IMR-90 (cell line): ENCODE measurements around the gene BMP2K. TPM values are rescaled to one million over a fixed set of nuclear protein-coding genes. Genes with fewer than 3 reads are reported as not detected.

Experiments used
- ATAC-seq: fragments of 200-7000 bp; cut with Tn5 transposase; 2 replicates; pipeline ENCODE4 v1.9.1; 2020; ENCODE audit warnings: low read depth, mild to moderate bottlenecking, moderate library complexity
- BruUV-seq: library from RNA; stranded (reverse); fragments of 400-500 nt; replicated peaks from 2 replicates; lab custom pipeline; 2021; lab: Mats Ljungman, UMichigan
- CTCF ChIA-PET: fragments of 300-600 bp; formaldehyde crosslinking; extraction: SDS; loops from one replicate; lab custom pipeline; 2021; ENCODE audit warnings: antibody characterized with exemption; lab: Yijun Ruan, JAX
- POLR2A ChIA-PET: fragments of 300-600 bp; sonication (Branson Sonifier 250); formaldehyde crosslinking; loops from one replicate; lab custom pipeline; 2022; ENCODE audit warnings: antibody characterized with exemption; ENCODE audit not compliant: unreplicated experiment; lab: Charles Lee
- DNase-seq: peaks from one replicate; pipeline ENCODE4 v3.0.0; 2013
- H2AFZ ChIP-seq: replicated peaks from 2 replicates; pipeline ENCODE3; 2013; ENCODE audit warnings: low read length, mild to moderate bottlenecking; ENCODE audit not compliant: poor library complexity
- H2AK5ac ChIP-seq: 2 replicates; pipeline ENCODE4 v1.6.1; 2013; ENCODE audit warnings: low read depth, low read length, inconsistent platforms
- H2AK9ac ChIP-seq: replicated peaks from 2 replicates; pipeline ENCODE3; 2013; ENCODE audit warnings: mild to moderate bottlenecking, low read depth, low read length, moderate library complexity; ENCODE audit not compliant: poor library complexity
- H2BK120ac ChIP-seq: 2 replicates; pipeline ENCODE4 v1.6.1; 2013; ENCODE audit warnings: low read depth, low read length, inconsistent platforms
- H2BK15ac ChIP-seq: 3 replicates; pipeline ENCODE4 v1.6.1; 2013; ENCODE audit warnings: low read depth, low read length, inconsistent platforms
- H2BK20ac ChIP-seq: 2 replicates; pipeline ENCODE4 v1.6.1; 2013; ENCODE audit warnings: low read depth, mild to moderate bottlenecking, inconsistent platforms, low read length, moderate library complexity
- H2BK5ac ChIP-seq: 2 replicates; pipeline ENCODE4 v1.6.1; 2013; ENCODE audit warnings: mild to moderate bottlenecking, low read depth, low read length, inconsistent platforms; ENCODE audit not compliant: poor library complexity, severe bottlenecking
- H3K14ac ChIP-seq: replicated peaks from 2 replicates; pipeline ENCODE4 v1.6.1; 2013; ENCODE audit warnings: low read depth, low read length, inconsistent platforms
- H3K18ac ChIP-seq: 2 replicates; pipeline ENCODE4 v1.6.1; 2013; ENCODE audit warnings: low read depth, low read length, control low read depth
- H3K23ac ChIP-seq: 2 replicates; pipeline ENCODE4 v1.6.1; 2013; ENCODE audit warnings: low read depth, low read length, inconsistent platforms
- H3K27ac ChIP-seq: 2 replicates; pipeline ENCODE4 v1.5.1; 2013; ENCODE audit warnings: mild to moderate bottlenecking, control low read depth, low read length; ENCODE audit not compliant: insufficient read depth
- H3K27me3 ChIP-seq: 2 replicates; pipeline ENCODE4 v1.6.1; 2013; ENCODE audit warnings: low read length; ENCODE audit not compliant: control insufficient read depth, insufficient read depth
- H3K36me3 ChIP-seq: 2 replicates; pipeline ENCODE4 v1.6.1; 2013; ENCODE audit warnings: low read length, mixed read lengths; ENCODE audit not compliant: control insufficient read depth, insufficient read depth
- H3K4ac ChIP-seq: 2 replicates; pipeline ENCODE4 v1.6.1; 2013; ENCODE audit warnings: low read depth, low read length, inconsistent platforms
- H3K4me1 ChIP-seq: 2 replicates; pipeline ENCODE4 v1.6.1; 2013; ENCODE audit warnings: low read length, mixed read lengths; ENCODE audit not compliant: control insufficient read depth, insufficient read depth
- H3K4me2 ChIP-seq: 2 replicates; pipeline ENCODE4 v1.6.1; 2013; ENCODE audit warnings: low read depth, mild to moderate bottlenecking, control low read depth, low read length, moderate library complexity
- H3K4me3 ChIP-seq: 2 replicates; pipeline ENCODE4 v1.5.1; 2013; ENCODE audit warnings: low read depth, mild to moderate bottlenecking, control low read depth, low read length, moderate library complexity; ENCODE audit not compliant: insufficient read depth
- H3K56ac ChIP-seq: 2 replicates; pipeline ENCODE4 v1.6.1; 2013; ENCODE audit warnings: low read length, inconsistent platforms; ENCODE audit not compliant: insufficient read depth; ENCODE audit errors: extremely low read depth
- H3K79me1 ChIP-seq, 2 experiments: 2 replicates each; pipeline ENCODE4 v1.6.1; 2013; ENCODE audit warnings: low read length in 2 of 2, inconsistent platforms in 1 of 2, low read depth in 1 of 2
- H3K9ac ChIP-seq: 2 replicates; pipeline ENCODE4 v1.6.1; 2013; ENCODE audit warnings: low read depth, low read length, control low read depth
- H3K9me1 ChIP-seq: 2 replicates; pipeline ENCODE4 v1.6.1; 2013; ENCODE audit warnings: low read length, inconsistent platforms; ENCODE audit not compliant: insufficient read depth
- H3K9me3 ChIP-seq: 2 replicates; pipeline ENCODE4 v1.6.1; 2013; ENCODE audit warnings: low read length; ENCODE audit not compliant: control insufficient read depth, insufficient read depth
- H4K20me1 ChIP-seq: 2 replicates; pipeline ENCODE4 v1.6.1; 2013; ENCODE audit warnings: low read length, inconsistent platforms; ENCODE audit not compliant: insufficient read depth
- H4K5ac ChIP-seq: 2 replicates; pipeline ENCODE4 v1.6.1; 2013; ENCODE audit warnings: mild to moderate bottlenecking, low read depth, low read length, control low read depth
- H4K8ac ChIP-seq, 2 experiments: 2 replicates each; pipeline ENCODE4 v1.6.1; 2013; ENCODE audit warnings: low read depth in 2 of 2, low read length in 2 of 2, control low read depth in 1 of 2, inconsistent platforms in 1 of 2
- H4K91ac ChIP-seq: 2 replicates; pipeline ENCODE4 v1.6.1; 2013; ENCODE audit warnings: low read depth, low read length, inconsistent platforms; ENCODE audit not compliant: insufficient read depth
- BHLHE40 ChIP-seq: fragments of 150-350 bp; IDR thresholded peaks from 2 replicates; pipeline ENCODE4 v1.6.1; 2016; ENCODE audit warnings: mild to moderate bottlenecking, low read depth, low read length
- CTCF ChIP-seq: conservative IDR thresholded peaks from 2 replicates; pipeline ENCODE4 v1.5.1; 2012; ENCODE audit warnings: mild to moderate bottlenecking, low read depth, low read length, improper control_type of control experiment
- FOS ChIP-seq: fragments of 150-350 bp; IDR thresholded peaks from 2 replicates; pipeline ENCODE4 v1.6.1; 2016; ENCODE audit warnings: low read depth, low read length
- POLR2A ChIP-seq: IDR thresholded peaks from 2 replicates; pipeline ENCODE4 v1.6.1; 2012; ENCODE audit warnings: mild to moderate bottlenecking, low read depth, low read length
- RCOR1 ChIP-seq: IDR thresholded peaks from 2 replicates; pipeline ENCODE4 v1.6.1; 2012; ENCODE audit warnings: mild to moderate bottlenecking, low read length, improper control_type of control experiment; ENCODE audit not compliant: insufficient replicate concordance
- SMC3 ChIP-seq: fragments of 150-350 bp; IDR thresholded peaks from 2 replicates; pipeline ENCODE4 v1.6.1; 2016; ENCODE audit warnings: low read depth, mild to moderate bottlenecking, antibody characterized with exemption, low read length, moderate library complexity
- USF2 ChIP-seq: fragments of 150-350 bp; IDR thresholded peaks from 2 replicates; pipeline ENCODE4 v1.6.1; 2017; ENCODE audit warnings: mild to moderate bottlenecking, antibody characterized with exemption, low read length, low read depth
- WGBS, 2 experiments: methylation state at CpG; one replicate each; pipeline versions ENCODE4 v1.1.5 to v1.1.7; 2013; ENCODE audit warnings: missing lambda C conversion rate in 2 of 2; ENCODE audit not compliant: insufficient read length in 1 of 2; ENCODE audit errors: extremely low coverage in 2 of 2; 5-methylcytosine and 5-hydroxymethylcytosine counted together
- dilution Hi-C: fragments of 300-500 bp; cut with HindIII; formaldehyde crosslinking; loops from one replicate; pipeline ENCODE4 v1.14.3; 2018; ENCODE audit warnings: low sequenced_read_pairs; ENCODE audit not compliant: unreplicated experiment
- in situ Hi-C: fragments of 300-500 bp; cut with MboI; formaldehyde crosslinking; loops from 3 replicates; pipeline ENCODE4 v1.14.3; 2019; ENCODE audit warnings: low sequenced_read_pairs, inconsistent platforms, mixed read lengths
- intact Hi-C: fragments of 100-400 bp; cut with micrococcal nuclease; formaldehyde crosslinking; loops from 2 replicates; pipeline ENCODE4 v1.10.0; 2022
- polyA plus RNA-seq, 3 experiments: library from polyadenylated mRNA; depleted of rRNA; stranded (reverse); fragments of >200 nt; gene quantifications; 2 replicates each; pipeline ENCODE4 v1.2.3, GENCODE V29; 2012; ENCODE audit warnings: low replicate concordance in 1 of 3
- total RNA-seq: library from RNA; depleted of rRNA; stranded (reverse); fragments of >200 nt; gene quantifications from 2 replicates; pipeline ENCODE4 v1.2.3, GENCODE V29; 2012

Gene BMP2K
- total and polyA plus RNA-seq, 2 of the 4 experiments (the other 2 are of a cell fraction), result 15.8 to 46.1 TPM

GRCh38 chr4:78956975-78957374 is 180.8 kb downstream of the BMP2K start:
- intact Hi-C loops, result loop anchor here (10.0 kb wide), 1 partner anchor 958 kb away; no protein-coding TSS in a partner anchor
- Histone ChIP-seq H3K36me3 (no peaks in the 10 kb centered on the region), H2BK15ac (no peak overlapping the region), H3K9ac (no peak overlapping the region), H3K4ac (no peak overlapping the region), H3K14ac (no peak overlapping the region), H4K5ac (no peak overlapping the region), H3K79me1 (no peaks in the 10 kb centered on the region), H2BK120ac (no peak overlapping the region), H3K56ac (no peak overlapping the region), H2BK20ac (no peak overlapping the region), H3K23ac (no peak overlapping the region), H3K9me3 (no peaks in the 10 kb centered on the region), H3K4me1 (no peaks in the 10 kb centered on the region), H3K9me1 (no peaks in the 10 kb centered on the region; the same call in 1 of the 2 replicates), H2AFZ (no peak overlapping the region), H3K4me2 (no peak overlapping the region), H2BK5ac (no peak overlapping the region), H4K20me1 (no peaks in the 10 kb centered on the region), H2AK9ac (no peak overlapping the region), H3K18ac (no peak overlapping the region), H3K4me3 (no peak overlapping the region), H2AK5ac (no peak overlapping the region), H4K8ac (no peak overlapping the region), H3K27ac (no peak overlapping the region), H4K91ac (no peak overlapping the region), H3K27me3 (peaks cover 3% of the 10 kb centered on the region)
- POLR2A ChIA-PET, result interaction anchor here (0.6 kb wide), 1 partner anchor 936 kb away, joined by 11 read pairs; no protein-coding TSS in a partner anchor
- no peak for TF ChIP-seq FOS
- no peak for TF ChIP-seq SMC3
- no peak for TF ChIP-seq POLR2A
- no peak for TF ChIP-seq USF2
- TF ChIP-seq RCOR1, result no peak
- no peak for TF ChIP-seq BHLHE40
- TF ChIP-seq CTCF, result no peak
- in situ Hi-C loops, result no loop called here
- DNase-seq (no peak), ATAC-seq (no peak)
- WGBS, 2 experiments, result no CpG with 5 or more reads among the region's 5 CpGs
- BruUV-seq, result no TSS peak
- CTCF ChIA-PET, result interaction anchor here (0.6 kb wide), 1 partner anchor 78 kb away, joined by 4 read pairs; no protein-coding TSS in a partner anchor
- dilution Hi-C loops, result no loop called here
